GM12878 (cell line): ENCODE data around the gene KIF15.

Experiments used
- CBFB ChIP-seq: IDR thresholded peaks from 2 replicates; pipeline ENCODE4 v1.6.1; 2016; ENCODE audit warnings: antibody characterized with exemption, low read depth
- CREB1 ChIP-seq: IDR thresholded peaks from 2 replicates; pipeline ENCODE4 v1.6.1; 2012; ENCODE audit warnings: low read depth, mild to moderate bottlenecking, inconsistent platforms
- GABPA ChIP-seq: IDR thresholded peaks from 2 replicates; pipeline ENCODE4 v1.6.1; 2014; ENCODE audit warnings: antibody characterized with exemption, low read depth, mild to moderate bottlenecking, inconsistent platforms
- MYC ChIP-seq: IDR thresholded peaks from 2 replicates; pipeline ENCODE4 v1.6.1; 2011; ENCODE audit warnings: mild to moderate bottlenecking, low read length, moderate library complexity, inconsistent platforms; ENCODE audit not compliant: insufficient read depth, insufficient replicate concordance, insufficient read length, severe bottlenecking
- POLR2A ChIP-seq: IDR thresholded peaks from 2 replicates; pipeline ENCODE4 v1.6.1; 2011; ENCODE audit warnings: low read depth, mild to moderate bottlenecking, low read length
- RAD51 ChIP-seq: fragments of 450-650 bp; IDR thresholded peaks from 2 replicates; pipeline ENCODE4 v1.6.1; 2016; ENCODE audit warnings: moderate library complexity, mild to moderate bottlenecking, inconsistent platforms
- SP1 ChIP-seq: IDR thresholded peaks from one replicate; pipeline ENCODE4 v1.6.1; 2011; ENCODE audit warnings: low read depth, low read length
- STAT1 ChIP-seq: fragments of 450-650 bp; conservative IDR thresholded peaks from 2 replicates; pipeline ENCODE4 v1.6.1; 2014; ENCODE audit warnings: antibody characterized with exemption, mild to moderate bottlenecking
- TARDBP ChIP-seq: IDR thresholded peaks from 2 replicates; pipeline ENCODE4 v1.6.1; 2016; ENCODE audit warnings: borderline replicate concordance
- ZNF592 ChIP-seq: fragments of 450-650 bp; IDR thresholded peaks from 2 replicates; pipeline ENCODE4 v1.6.1; 2017; ENCODE audit warnings: mild to moderate bottlenecking, moderate library complexity
- TF ChIP-seq, protein P1 (sequence below): fragments of 450-650 bp; IDR thresholded peaks from 2 replicates; pipeline ENCODE4 v1.6.1; 2017; ENCODE audit warnings: mild to moderate bottlenecking
- TF ChIP-seq, protein P2 (sequence below), 3 experiments: IDR thresholded peaks in 2 of 3; conservative IDR thresholded peaks in 1 of 3; 2 replicates each; pipeline ENCODE4 v1.5.1; 2011; ENCODE audit warnings: low read depth in 3 of 3, low read length in 3 of 3, mild to moderate bottlenecking in 3 of 3, control low read depth in 2 of 3, moderate library complexity in 2 of 3, inconsistent platforms in 1 of 3, mixed read lengths in 1 of 3; ENCODE audit not compliant: control insufficient read depth in 2 of 3, insufficient read depth in 1 of 3; ENCODE audit errors: extremely low read depth in 1 of 3
- TF ChIP-seq, protein P3 (sequence below): IDR thresholded peaks from 2 replicates; pipeline ENCODE4 v1.6.1; 2011; ENCODE audit warnings: borderline replicate concordance, low read depth, mild to moderate bottlenecking, moderate library complexity, mixed read lengths, low read length; ENCODE audit not compliant: insufficient read depth; ENCODE audit errors: extremely low read length
- TF ChIP-seq, protein P4 (sequence below): IDR thresholded peaks from 2 replicates; pipeline ENCODE4 v1.6.1; 2011; ENCODE audit warnings: borderline replicate concordance, low read depth, mild to moderate bottlenecking, moderate library complexity, low read length; ENCODE audit not compliant: insufficient read depth, poor library complexity, severe bottlenecking

DNA sequence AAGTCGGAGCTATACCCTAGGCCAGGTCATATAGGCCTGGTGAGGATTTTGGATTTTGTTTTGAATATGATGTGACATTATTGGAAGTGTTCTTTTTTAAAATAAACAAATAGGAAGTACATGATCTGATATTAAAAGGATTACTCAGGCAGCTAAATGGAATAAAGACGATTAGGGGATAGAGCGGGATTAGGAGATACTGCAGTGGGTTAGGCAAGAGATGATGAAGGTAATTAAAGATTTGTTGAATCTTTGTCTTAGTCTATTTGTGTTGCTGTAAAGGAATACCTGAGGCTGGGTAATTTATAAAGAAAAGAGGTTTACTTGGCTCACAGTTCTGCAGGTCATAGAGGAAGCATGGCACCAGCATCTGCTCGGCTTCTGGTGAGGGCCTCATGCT is 21.3 kb downstream of the KIF15 start:
- TF ChIP-seq, protein P1, sequence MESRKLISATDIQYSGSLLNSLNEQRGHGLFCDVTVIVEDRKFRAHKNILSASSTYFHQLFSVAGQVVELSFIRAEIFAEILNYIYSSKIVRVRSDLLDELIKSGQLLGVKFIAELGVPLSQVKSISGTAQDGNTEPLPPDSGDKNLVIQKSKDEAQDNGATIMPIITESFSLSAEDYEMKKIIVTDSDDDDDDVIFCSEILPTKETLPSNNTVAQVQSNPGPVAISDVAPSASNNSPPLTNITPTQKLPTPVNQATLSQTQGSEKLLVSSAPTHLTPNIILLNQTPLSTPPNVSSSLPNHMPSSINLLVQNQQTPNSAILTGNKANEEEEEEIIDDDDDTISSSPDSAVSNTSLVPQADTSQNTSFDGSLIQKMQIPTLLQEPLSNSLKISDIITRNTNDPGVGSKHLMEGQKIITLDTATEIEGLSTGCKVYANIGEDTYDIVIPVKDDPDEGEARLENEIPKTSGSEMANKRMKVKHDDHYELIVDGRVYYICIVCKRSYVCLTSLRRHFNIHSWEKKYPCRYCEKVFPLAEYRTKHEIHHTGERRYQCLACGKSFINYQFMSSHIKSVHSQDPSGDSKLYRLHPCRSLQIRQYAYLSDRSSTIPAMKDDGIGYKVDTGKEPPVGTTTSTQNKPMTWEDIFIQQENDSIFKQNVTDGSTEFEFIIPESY, result no peak
- no peak for TF ChIP-seq MYC
- TF ChIP-seq TARDBP, result no peak
- no peak for TF ChIP-seq RAD51
- TF ChIP-seq CBFB, result no peak
- TF ChIP-seq, protein P2, sequence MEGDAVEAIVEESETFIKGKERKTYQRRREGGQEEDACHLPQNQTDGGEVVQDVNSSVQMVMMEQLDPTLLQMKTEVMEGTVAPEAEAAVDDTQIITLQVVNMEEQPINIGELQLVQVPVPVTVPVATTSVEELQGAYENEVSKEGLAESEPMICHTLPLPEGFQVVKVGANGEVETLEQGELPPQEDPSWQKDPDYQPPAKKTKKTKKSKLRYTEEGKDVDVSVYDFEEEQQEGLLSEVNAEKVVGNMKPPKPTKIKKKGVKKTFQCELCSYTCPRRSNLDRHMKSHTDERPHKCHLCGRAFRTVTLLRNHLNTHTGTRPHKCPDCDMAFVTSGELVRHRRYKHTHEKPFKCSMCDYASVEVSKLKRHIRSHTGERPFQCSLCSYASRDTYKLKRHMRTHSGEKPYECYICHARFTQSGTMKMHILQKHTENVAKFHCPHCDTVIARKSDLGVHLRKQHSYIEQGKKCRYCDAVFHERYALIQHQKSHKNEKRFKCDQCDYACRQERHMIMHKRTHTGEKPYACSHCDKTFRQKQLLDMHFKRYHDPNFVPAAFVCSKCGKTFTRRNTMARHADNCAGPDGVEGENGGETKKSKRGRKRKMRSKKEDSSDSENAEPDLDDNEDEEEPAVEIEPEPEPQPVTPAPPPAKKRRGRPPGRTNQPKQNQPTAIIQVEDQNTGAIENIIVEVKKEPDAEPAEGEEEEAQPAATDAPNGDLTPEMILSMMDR (IDR thresholded peaks at IDR 0.05 in 2 of 3, conservative IDR thresholded peaks at IDR 0.05 in 1 of 3; ENCODE audit: control insufficient read depth in 2 of 3, extremely low read depth in 1 of 3, insufficient read depth in 1 of 3, low read depth in 3 of 3, low read length in 3 of 3), result no peak
- no peak for TF ChIP-seq SP1
- no peak for TF ChIP-seq STAT1
- TF ChIP-seq, protein P3, sequence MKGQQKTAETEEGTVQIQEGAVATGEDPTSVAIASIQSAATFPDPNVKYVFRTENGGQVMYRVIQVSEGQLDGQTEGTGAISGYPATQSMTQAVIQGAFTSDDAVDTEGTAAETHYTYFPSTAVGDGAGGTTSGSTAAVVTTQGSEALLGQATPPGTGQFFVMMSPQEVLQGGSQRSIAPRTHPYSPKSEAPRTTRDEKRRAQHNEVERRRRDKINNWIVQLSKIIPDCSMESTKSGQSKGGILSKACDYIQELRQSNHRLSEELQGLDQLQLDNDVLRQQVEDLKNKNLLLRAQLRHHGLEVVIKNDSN, result no peak
- TF ChIP-seq CREB1, result no peak
- TF ChIP-seq ZNF592, result no peak
- TF ChIP-seq POLR2A, result no peak
- TF ChIP-seq GABPA, result no peak
- TF ChIP-seq, protein P4, sequence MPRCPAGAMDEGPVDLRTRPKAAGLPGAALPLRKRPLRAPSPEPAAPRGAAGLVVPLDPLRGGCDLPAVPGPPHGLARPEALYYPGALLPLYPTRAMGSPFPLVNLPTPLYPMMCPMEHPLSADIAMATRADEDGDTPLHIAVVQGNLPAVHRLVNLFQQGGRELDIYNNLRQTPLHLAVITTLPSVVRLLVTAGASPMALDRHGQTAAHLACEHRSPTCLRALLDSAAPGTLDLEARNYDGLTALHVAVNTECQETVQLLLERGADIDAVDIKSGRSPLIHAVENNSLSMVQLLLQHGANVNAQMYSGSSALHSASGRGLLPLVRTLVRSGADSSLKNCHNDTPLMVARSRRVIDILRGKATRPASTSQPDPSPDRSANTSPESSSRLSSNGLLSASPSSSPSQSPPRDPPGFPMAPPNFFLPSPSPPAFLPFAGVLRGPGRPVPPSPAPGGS, result no peak
